GM12891 (cell line): ENCODE data around the gene SH3BGRL.

Experiments
- POLR2A ChIP-seq: IDR thresholded peaks from 2 replicates; pipeline ENCODE4 v1.6.1; 2011; ENCODE audit warnings: low read depth, low read length, control low read depth
- TAF1 ChIP-seq: IDR thresholded peaks from 2 replicates; pipeline ENCODE4 v1.6.1; 2011; ENCODE audit warnings: low read depth, low read length, control low read depth

DNA sequence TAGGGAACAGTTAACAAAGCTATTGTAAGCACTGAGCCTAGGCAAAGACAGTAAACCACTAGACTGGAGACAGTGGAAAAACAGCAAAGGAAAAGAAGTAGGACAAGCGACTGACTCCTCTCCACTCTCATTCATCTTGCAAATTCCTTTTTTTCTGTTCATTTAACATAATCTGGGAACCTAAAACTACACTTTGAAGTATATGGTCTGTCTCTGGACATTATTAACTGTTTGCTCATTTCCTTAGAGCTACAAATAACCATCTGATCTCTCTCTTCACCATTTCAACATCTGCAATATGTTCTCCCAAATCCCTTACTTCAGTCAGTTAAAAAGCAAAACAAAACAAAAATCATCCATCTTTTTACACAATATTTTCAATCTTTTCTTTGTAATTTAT is 831 bp upstream of the SH3BGRL start:
- no peak for TF ChIP-seq TAF1
- no peak for TF ChIP-seq POLR2A
